HG02678 (cell line): ENCODE data around the gene HMOX2.

Experiments used
- ATAC-seq: cut with Tn5 transposase; IDR thresholded peaks from one replicate; pipeline ENCODE4 v1.9.1; 2021; ENCODE audit warnings: mild to moderate bottlenecking, moderate library complexity; ENCODE audit not compliant: unreplicated experiment

Gene HMOX2

DNA sequence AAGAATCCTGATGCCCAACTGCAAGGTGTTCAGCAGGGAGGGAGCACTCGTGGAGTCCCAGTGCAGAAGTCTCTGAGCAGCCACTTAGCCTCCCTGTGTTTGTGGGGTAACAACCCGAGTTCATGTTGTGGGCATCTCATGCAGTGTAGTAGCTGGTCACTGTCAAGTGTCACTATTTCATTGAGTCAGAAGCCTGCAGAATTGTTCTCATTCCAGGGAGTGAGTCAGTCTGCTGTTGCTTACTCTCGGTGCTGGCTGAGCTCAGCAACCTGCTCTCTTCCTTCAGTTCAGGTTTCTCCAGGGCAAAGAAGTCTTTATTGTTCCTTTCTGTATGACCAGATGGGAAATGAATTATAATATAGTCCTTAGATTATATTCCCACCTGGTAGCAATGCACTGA is 24.1 kb downstream of the HMOX2 start:
- no peak for ATAC-seq

DNA sequence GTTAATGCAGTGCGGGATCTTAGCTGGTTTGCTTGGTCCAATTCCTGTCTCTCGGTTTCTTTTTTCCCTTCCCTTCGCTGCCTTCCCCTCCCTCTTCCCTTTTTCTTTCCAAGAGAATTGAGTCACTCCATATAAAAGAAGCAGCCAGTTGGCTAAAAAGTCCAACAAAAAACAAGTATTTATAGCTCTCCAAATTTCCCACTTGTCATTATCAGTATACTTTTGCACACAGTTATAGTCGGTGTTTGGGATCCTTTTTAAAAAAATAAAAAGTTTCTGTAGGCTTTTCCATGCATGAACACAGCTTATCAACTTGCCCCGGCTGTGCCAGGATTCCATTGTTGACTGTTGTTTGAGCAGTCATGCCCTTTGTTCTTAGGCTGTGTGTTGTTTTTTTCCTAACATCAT is 24.9 kb downstream of the HMOX2 start:
- no peak for ATAC-seq

DNA sequence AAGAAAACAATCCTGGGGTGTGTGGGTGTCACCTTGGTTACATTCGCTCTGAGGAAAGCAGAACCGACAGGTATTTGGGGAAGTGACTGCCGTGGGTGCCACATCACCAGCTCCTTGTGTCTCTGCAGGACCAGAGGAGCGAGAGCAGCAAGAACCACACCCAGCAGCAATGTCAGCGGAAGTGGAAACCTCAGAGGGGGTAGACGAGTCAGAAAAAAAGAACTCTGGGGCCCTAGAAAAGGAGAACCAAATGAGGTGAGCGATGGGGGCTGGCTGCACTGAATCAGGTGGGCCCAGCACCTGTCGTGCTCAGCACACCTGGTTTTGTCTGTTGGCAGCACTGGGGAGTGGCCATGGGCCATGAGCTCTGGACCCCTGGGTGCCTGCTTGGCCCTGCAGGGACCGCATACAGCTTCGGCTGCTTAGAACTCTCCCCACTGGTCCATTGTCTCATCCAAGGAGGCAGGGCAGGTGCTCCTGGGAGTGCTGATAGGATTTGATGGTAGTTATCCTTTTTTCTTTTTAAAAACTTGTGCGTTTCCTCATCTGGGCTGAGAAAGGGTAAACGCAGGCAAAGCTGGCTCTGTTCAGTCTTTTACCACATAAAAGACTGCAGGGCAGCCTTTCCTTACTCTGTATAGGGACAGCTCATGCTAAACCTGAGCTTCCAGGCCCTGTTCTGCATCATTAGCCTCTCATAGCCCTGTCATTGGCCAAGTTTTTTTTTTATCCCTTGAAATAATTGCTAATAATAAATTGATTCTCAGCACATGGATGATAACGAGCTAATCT is 29.4 kb downstream of the HMOX2 start:
- peak; percentile 81 for ATAC-seq

DNA sequence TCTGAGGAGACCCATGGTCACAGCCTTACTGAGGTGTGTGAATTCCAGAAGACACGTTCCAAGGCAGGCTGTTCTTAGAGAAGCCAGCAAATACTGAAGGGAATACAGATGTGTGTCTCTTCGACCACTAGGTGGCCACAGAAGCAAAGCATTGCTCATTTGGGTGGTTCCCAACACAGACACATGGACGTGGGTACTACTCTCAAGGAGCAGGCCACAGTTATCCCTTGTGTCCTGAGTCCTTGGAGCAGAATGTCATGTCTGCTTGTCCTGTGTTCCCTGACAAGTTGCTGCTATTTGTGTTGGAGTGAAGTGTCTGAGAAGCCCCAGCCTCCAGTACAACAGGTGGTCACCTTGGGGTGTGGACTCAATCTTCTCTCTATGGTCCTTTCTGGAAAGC is 30.3 kb downstream of the HMOX2 start:
- no peak for ATAC-seq

DNA sequence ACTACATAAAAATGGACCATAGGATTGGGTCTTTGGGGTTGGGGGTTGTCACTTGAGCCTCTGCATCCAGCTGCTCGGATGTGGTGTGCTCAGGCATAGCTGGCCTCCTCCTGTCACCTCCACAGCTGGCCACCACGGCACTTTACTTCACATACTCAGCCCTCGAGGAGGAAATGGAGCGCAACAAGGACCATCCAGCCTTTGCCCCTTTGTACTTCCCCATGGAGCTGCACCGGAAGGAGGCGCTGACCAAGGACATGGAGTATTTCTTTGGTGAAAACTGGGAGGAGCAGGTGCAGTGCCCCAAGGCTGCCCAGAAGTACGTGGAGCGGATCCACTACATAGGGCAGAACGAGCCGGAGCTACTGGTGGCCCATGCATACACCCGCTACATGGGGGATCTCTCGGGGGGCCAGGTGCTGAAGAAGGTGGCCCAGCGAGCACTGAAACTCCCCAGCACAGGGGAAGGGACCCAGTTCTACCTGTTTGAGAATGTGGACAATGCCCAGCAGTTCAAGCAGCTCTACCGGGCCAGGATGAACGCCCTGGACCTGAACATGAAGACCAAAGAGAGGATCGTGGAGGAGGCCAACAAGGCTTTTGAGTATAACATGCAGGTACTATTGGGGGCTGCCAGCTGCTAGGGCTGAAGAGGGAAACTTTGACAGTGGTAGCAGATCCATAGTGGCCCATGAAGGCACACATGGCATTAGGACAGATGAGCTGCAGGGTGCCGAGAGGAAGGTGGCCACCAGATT is 31.6 kb downstream of the HMOX2 start:
- ATAC-seq: no peak

DNA sequence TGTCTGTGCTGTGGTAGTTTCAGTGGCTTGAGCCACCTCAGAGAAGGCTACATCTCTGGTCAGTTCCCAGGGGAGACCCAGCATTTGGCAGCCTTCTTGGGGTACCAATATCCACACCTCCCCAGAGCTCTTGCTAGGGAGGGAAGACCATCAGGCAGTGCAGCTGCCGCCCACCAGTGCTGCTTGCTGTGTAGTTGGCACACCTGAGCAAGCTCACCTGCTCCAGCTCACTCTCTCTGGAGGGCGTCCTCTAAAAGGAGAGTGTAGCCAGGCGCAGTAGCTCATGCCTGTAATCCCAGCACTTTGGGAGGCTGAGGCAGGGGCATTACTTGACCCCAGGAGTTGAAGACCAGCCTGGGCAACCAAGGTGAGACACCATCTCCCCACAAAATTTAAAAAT is 32.6 kb downstream of the HMOX2 start:
- ATAC-seq: no peak

DNA sequence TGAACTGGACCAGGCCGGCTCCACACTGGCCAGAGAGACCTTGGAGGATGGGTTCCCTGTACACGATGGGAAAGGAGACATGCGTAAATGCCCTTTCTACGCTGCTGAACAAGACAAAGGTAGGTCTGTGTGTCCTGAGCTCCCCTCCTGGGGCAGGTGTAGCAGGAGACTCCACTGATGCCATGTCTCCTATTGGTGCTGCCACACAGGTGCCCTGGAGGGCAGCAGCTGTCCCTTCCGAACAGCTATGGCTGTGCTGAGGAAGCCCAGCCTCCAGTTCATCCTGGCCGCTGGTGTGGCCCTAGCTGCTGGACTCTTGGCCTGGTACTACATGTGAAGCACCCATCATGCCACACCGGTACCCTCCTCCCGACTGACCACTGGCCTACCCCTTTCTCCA is 33.2 kb downstream of the HMOX2 start:
- ATAC-seq: no peak

DNA sequence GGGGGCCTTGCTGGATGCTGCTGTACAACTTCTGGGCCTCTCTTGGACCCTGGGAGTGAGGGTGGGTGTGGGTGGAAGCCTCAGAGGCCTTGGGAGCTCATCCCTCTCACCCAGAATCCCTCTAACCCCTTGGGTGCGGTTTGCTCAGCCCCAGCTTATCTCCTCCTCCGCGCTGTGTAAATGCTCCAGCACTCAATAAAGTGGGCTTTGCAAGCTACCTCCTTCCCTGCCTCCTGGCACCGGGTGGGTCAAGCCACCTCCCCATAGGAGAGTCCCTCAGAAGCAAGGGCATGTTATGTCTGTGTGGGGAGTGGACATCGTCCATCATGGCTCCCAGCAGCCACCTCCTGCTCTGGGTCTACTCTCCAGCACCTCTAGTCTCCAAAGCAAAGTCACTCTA is 33.9 kb downstream of the HMOX2 start:
- no peak for ATAC-seq

DNA sequence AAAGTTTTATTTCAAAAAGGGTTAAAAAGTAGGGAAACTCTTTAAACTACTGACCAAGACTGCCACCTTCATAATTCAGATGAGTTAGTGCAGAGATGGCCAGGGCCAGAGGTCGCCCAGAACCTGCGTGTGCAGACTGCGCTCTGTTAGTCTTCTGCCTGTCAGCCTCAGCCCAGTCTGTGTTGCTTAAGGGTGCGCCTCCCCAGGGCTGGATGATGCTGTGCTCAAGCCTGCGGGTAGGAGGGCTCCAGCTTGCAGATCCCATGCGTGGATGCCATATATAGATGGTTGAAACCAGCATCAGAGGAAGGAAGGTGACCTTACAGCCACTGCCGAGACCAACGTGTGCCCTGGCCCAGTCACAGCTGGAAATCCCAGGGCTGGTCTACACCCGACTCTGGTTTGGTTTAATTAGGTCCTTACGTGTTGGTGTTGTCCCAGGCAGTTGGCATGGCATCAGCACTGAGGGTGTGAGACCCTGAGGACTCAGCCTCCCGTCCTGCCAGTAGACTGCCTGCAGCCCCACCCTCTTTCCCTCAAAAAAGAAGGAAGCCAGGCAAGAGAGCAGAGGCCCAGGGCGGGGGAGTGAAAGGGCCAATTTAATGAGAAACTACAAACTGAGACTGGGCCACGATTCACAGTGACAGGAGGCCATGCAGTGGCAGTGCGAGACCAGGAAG is 34.7 kb downstream of the HMOX2 start:
- no peak for ATAC-seq

DNA sequence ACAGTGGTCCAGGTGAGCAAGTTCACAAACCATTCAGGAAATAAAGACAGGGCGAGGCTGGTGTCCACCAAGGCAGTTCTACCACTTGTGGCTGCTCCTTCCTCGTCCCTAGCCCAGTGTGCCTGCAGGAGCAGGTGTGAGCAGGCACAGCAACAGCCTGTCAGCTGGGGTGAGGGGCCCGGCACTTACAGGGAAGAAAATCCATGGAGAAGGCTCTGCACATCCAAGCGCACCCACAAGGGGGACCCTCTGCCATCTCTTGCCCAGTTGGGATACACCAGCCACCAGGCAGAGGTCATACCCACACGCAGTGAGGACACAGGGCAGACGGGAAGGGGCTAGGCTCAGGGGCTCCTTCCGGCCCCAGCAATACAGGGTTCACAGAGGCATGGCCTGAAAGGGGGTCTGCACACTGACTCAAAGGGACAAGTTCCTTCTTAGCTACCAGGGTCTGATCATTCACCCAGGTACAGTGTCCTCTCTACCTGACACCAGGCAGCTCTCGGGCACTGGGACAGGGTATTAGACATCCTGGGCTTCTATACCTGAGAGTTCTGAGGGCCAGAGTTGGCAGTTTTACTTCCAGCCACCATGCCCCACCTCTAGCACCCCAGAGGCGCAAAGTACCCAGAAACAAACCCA is 35.4 kb downstream of the HMOX2 start:
- no peak for ATAC-seq

DNA sequence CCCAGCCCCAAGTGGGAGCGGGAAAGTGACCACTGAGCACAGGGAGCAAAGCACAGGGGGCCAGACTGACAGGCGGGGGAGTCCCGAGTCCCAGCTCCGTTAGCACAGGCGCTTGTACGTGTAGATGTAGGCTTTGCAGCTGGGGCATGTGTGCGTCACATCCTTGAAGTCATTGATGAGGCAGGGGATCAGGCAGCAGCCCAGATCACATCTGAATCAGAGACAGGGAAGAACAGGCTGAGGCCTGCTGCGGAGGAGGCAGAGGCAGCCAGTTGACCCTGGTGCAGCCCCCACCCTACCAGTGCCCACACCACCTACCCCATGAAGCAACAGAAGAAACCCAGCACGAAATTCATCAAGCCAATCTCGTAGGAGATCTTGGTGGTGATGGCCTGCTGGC is 36.3 kb downstream of the HMOX2 start:
- no peak for ATAC-seq

DNA sequence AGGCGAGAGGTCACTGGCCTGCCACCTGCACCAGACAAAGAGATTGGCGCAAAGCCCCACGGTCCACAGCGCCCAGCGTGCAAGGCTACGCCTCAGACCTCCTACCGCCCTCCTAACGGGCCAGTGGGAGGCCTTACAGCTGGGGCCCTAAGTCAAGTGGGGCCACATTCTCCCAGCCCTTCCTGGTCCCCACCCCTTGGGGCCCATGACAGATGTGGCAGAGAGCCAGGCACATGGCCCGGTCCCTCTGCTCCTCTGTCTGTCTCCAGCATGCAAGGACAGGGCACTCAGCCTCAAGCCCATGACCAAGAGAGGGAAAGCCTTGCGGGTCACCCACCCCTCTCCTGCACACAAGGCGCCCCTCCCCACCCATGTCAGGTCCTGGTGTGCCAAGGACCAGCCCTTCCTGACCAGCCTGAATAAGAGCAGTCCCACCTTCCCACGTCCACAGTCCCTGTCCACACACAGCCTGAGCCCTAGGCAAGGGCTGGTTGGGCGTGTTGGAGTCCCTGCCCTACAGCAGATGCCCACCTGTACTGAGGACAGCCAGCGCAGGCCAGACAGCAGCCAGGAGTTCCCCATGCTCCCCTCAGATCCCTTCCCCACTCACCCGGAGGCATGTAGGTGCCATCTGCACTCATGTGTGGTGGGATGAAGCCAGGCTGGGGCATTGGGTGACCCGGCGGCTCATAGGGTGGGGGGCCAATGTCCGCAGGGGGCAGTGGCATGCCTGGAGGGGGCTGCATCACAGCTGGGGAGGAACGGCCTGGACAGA is 37.1 kb downstream of the HMOX2 start:
- no peak for ATAC-seq

DNA sequence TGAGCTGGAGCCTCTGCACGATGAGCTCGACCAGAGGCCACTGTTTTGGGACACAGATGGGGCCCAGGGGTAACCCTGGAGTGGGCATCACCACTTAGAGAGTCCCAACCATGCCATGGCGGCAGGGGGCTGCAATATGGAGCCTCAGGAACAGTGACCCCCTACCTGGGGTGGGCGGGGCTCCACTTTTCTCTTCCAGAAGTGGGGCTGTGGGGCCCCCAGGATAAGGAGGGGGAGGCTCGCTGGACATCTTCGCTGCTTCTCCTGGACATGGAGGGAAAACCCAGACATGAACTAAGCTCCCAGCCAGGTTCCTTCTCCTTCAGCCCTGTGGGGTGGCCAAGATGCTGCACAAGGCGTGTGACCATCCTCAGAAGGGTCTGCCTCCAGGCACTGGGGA is 37.7 kb downstream of the HMOX2 start:
- no peak for ATAC-seq

DNA sequence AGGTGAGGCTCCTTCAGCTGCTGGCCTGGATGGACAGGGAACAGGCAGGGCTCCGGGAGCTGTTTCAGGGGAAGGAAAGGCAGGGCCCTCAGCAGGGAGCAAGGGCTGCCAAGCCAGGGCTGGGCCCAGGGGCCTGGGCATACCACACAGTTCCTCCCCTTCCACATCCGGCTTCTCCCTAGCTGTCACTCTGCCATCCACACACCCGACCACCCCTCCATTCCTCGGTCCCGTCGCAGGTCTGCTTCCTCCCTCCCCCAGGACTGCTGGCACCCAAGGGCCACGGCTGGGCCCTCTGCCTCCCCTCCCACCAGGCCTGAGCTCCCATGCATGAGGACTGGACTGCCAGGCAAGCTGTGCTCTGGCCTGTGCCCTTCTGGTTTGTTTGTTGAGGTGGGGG is 38.4 kb downstream of the HMOX2 start:
- no peak for ATAC-seq

DNA sequence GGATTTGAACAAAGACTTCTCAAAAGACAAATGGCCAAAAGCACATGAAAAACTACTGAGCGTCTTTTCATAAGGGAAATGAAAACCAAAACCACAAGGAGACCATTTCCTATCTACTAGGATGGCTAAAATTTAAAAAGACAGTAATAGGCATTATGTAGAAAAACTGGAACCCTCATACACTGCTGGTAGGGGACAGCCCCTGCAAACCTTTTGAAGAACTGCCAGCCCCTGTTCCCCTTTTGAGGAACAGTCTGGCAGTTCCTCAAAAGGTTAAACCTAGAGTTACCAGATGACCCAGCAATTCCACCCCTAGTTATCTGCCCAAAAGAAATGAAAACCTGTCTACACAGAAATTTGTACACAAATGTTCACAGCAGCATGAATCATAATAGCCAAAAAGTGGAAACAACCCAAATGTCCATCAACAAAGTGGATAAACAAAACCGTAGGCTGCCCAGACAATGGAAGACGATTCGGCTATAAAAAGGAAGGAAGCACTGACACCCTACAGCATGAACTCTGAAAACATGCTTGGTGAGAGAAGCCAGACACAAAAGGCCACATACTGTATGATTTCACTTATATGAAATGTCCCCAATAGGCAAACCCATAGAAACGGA is 39.5 kb downstream of the HMOX2 start:
- ATAC-seq: no peak

DNA sequence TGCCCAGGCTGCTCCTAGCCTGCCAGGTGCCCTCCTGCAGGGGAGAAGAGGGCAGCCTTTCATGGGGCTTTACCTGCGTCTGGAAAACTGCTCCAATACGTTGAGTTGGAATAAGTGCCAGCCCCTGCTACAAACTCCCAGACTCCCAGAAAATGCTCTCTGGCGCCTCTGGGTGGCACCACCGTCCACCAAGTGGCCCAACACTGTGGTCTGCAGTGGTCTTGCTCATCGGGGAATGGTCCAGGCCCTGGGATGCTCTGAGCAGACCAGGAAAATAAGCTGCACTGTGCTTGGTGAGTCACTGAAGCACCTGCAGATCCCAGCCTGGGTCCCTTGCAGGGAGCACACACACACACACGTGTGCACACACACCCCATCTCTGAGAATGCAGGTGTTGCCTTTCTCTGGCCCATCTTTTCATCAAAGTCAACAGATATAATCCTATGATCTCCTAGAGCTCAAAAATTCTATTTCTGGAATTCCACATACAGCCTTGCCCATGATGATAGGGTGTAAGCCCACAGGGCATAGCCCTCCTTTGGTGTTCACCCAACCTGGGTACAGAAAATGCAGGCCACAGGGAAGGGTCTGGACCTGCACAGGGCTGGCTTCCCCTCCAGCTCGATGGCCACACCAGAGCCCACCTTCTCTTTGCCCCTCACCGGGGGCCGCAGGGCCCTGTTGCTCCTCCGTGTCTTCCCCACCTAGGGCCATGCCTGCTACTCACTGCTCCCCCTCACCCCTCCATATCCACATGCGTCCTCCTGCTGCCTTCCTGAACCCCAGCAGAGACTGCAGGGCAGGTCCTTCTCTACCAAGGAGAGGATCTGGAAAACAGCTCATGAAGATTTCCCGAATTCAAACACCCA is 41.8 kb downstream of the HMOX2 start:
- no peak for ATAC-seq

DNA sequence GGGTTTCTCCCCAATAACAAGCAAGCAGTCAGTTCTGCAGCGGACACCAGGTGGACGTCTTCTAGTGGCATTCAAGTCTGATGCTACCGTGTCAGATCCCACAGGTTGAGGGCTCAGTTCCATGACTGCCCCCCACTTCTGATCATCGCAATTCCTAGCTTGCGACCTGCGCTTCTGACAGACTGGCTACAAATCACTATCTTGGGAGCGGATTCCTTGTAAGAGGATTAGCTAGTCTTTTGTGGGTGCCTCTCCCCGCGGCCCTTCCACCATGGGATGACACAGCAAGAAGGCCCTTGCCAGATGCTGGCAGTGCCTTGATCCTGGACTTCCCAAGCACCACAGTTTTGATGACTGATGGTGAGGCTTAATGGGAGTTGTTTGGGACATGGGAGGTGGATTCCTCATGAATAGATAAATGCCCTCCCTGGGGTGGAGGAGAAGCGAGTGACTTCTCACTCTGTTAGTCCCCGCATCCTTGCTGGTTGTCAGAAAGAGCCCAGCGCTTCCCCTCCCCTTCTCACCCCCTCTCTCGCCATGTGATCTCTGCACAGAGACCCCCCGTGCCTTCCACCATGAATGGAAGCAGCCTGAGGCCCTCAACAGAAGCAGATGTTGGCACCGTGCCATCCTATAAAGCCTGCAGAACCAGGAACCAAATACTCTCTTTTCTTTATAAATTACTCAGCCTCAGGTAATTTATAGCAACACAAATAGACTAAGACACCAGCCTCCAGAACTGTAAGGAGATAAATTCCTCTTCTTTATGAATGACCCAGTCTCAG is 43.3 kb downstream of the HMOX2 start:
- no peak for ATAC-seq

DNA sequence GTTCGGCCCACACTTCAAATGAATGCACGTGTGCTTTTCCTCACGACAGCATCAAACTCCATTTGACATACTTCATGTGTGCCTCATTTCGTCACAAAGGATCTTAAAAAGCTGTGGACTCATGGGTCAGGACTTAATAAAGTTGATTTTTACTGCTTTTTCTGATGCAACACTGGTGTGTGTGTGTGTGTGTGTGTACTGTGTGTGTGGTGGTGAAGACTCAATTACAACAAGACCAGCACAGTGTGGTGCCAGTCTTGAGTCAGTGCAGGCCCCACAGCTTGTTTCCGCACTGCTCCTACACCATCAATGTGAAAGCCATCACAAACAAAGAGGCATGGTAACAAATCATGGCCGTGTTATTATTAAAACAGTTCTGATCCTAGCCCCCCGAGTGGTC is 44.7 kb downstream of the HMOX2 start:
- no peak for ATAC-seq
